VCaP (cell line): Measurements from ENCODE around the gene CCDC88C.

ENCODE experiments used
- H3K27ac ChIP-seq: fragments of 450-650 bp; 2 replicates; pipeline ENCODE4 v1.5.1; 2017
- TF ChIP-seq, protein P1 (sequence below): fragments of 450-650 bp; conservative IDR thresholded peaks from 2 replicates; pipeline ENCODE4 v1.5.1; 2017; ENCODE audit warnings: mild to moderate bottlenecking, moderate library complexity

Gene CCDC88C

DNA sequence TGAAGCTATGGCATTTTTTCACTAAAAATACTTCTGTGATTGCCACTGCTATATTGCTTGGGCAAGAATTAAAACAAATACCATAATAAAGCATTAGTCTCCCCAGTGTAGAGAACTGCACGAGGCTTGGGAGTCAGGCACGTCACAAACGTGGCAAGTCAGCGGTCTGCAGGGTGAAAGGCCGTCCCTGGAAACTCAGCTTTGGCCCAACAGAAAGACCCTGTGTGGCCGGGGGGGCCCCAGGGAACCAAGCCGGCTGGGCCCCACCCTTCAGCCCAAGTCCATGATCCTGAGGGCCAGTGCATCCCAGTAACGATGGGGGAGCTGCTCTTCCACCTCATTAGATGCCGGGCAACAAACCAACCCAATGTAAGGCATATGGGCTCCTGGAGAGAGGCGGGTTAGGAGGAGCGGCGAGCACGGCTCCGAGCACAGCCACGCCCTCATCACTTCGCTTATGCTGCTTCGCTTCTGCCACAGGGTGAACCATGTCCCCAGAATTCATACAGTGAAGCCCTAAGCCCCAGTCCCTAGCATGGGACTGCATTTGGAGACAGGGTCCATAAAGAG lies 122.3 kb downstream of the CCDC88C start:
- no peak overlapping the region for H3K27ac ChIP-seq
- TF ChIP-seq, protein P1, sequence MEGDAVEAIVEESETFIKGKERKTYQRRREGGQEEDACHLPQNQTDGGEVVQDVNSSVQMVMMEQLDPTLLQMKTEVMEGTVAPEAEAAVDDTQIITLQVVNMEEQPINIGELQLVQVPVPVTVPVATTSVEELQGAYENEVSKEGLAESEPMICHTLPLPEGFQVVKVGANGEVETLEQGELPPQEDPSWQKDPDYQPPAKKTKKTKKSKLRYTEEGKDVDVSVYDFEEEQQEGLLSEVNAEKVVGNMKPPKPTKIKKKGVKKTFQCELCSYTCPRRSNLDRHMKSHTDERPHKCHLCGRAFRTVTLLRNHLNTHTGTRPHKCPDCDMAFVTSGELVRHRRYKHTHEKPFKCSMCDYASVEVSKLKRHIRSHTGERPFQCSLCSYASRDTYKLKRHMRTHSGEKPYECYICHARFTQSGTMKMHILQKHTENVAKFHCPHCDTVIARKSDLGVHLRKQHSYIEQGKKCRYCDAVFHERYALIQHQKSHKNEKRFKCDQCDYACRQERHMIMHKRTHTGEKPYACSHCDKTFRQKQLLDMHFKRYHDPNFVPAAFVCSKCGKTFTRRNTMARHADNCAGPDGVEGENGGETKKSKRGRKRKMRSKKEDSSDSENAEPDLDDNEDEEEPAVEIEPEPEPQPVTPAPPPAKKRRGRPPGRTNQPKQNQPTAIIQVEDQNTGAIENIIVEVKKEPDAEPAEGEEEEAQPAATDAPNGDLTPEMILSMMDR, result no peak

DNA sequence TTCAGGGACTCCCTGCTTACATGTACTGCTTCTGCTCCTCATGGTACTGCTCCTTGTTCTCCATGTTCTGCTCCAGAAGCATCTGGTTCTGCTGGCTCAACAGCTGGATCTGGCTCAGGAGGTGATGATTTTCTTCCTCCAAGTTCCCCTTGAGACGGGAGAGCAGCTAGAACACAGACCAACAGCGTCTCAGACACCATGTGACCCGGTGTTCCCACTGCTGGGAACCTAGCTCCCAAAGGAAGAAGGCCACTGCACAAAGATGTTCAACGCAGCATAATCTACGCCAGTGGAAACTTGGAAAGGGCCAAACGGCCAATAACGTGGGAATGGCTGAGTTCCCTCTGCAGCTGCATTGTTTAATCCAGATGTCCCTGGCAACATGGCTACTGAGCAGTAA lies 123.5 kb downstream of the CCDC88C start:
- TF ChIP-seq, protein P1, result no peak
- no peak overlapping the region for H3K27ac ChIP-seq

DNA sequence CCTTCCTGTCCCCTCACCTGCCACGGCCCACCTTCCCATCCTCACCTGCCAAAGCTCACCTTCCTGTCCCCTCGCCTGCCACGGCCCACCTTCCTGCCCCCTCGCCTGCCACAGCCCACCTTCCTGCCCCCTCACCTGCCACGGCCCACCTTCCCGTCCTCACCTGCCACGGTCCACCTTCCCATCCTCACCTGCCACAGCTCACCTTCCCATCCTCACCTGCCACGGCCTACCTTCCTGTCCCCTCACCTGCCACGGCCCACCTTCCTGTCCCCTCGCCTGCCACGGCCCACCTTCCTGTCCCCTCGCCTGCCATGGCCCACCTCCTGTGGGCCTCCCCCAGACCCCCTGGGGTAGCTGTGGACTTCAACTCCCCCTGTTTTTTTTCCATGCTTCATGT lies 124.3 kb downstream of the CCDC88C start:
- TF ChIP-seq, protein P1, result no peak
- no peak overlapping the region for H3K27ac ChIP-seq

DNA sequence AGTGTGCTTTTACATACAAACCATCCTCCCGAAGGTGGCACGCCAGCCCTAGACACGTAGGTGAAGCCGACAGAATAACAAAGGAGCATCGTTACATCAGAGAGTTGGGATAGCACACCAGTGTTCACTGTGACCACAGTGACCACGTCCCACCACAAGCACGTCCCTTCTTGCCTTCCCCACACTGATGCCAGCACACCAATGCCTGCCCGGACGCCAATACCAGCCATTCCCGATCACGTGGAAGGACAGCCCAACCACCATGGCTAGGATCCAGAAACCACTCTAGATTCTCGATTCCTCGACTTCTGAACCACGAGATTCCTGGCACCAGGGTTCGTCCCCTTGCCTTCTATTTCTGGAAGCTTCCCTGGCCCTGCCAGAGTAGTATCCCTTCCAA lies 125.1 kb downstream of the CCDC88C start:
- peak overlapping the region; percentile 98 for H3K27ac ChIP-seq
- TF ChIP-seq, protein P1, result no peak

DNA sequence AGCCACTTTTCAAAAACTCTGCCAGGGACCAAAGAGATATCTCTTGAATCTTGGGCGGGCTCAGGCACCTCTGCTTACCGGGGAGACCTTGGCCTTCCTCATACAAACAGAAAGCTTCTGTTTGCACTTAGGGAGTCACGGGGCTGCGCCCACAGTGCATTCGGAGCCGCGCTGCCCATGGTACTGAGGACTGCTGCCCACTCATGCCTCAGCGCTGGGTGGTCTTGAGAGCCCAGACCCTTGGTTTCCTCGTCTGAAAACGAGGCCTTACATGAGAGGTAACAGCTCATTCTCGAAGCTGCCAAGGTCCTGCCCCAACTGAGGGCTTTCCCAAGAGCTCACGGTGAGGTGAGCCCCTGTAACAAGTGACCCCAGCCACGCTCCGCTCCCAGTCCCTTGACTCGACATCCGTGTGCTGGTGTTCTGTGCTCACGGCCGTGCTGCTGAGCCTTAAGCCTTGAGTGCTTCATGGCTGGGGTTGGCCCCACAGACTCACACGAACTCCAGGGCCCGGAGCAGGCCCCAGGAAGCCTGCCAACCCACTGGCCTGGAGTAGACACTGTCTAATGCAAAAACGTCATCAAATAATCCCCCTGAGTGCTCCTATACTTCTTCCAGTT lies 125.7 kb downstream of the CCDC88C start:
- TF ChIP-seq, protein P1, result no peak
- peak overlapping the region; percentile 98 for H3K27ac ChIP-seq

DNA sequence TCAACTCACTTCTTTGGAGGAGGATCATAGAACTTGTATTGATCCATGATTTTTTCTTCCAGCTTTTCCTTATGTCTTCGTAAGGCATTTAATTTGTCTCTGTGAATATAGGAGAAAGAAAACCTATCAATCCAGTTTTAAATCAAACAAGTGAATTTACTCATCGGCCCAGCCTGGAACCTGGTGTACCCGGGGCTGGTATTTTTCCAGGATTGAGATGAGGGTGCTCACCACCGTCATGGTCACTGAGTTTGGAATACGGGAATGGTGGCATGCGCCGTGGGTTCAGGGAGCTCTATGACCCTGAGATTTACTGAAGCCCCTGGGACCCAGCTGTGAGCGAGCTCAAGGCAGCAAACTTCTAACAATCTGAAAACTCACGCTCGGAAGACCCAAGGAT lies 126.6 kb downstream of the CCDC88C start:
- peak overlapping the region; percentile 98 for H3K27ac ChIP-seq
- TF ChIP-seq, protein P1, result no peak

DNA sequence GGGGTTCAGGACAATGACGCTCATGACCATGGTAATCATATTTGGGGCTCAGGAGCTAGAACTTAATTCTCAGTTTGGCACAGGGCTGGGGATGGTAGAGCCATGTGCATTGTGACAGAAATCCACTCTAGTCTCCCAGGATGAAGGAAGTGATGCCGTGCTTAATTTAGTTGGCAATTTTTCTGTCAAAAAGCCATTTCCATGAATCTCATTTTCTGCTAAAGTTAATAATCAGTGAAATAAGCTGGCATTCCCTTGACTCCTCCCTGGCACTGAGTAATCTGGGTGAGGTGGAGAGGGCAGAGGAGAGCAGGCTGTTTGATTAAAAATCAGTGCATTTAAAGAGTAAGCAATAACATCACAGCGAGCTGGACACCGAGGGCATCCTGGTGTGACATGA lies 128.2 kb downstream of the CCDC88C start:
- H3K27ac ChIP-seq, result peak overlapping the region; percentile 98
- TF ChIP-seq, protein P1, result no peak
